HCT116 (cell line): ENCODE data around the gene TCIRG1. TPM values are rescaled to one million over a fixed set of nuclear protein-coding genes. Genes with fewer than 3 reads are reported as not detected.
A peak's percentile ranks its signal among the peaks of the same experiment; 100 is the strongest.

Experiments
- ATAC-seq: fragments of 200-7000 bp; cut with Tn5 transposase; 2 replicates; pipeline ENCODE4 v1.9.1; 2020; ENCODE audit warnings: mild to moderate bottlenecking, moderate library complexity
- BruUV-seq: library from RNA; stranded (reverse); fragments of 400-500 nt; replicated peaks from 2 replicates; lab custom pipeline; 2021; lab: Mats Ljungman, UMichigan
- CTCF ChIA-PET: fragments of 300-600 bp; sonication (Branson Sonifier 250); formaldehyde crosslinking; loops from one replicate; lab custom pipeline; 2021; ENCODE audit warnings: antibody characterized with exemption; lab: Charles Lee
- POLR2A ChIA-PET: fragments of 300-600, 350-600 bp; sonication (Branson Sonifier 250); formaldehyde crosslinking; loops from one replicate; lab custom pipeline; 2021; ENCODE audit warnings: antibody characterized with exemption; lab: Charles Lee
- RAD21 ChIA-PET, 2 experiments: fragments of 300-600 bp; sonication (Branson Sonifier 250); formaldehyde crosslinking; loops; one replicate each; lab custom pipeline; 2023; ENCODE audit warnings: low total read pairs in 2 of 2; ENCODE audit not compliant: uncharacterized antibody in 2 of 2, unreplicated experiment in 2 of 2, low non-redundant PET in 1 of 2; lab: Charles Lee
- DNase-seq: peaks from one replicate; pipeline ENCODE4 v3.0.0-alpha.2; 2010; ENCODE audit warnings: low read depth, low spot score
- H2AFZ ChIP-seq: fragments of 200-600 bp; shearing (Covaris generic), sonication (generic); 2 replicates; pipeline ENCODE4 v1.6.1; 2017; ENCODE audit warnings: low read depth, mixed run types, mixed read lengths, antibody characterized with exemption, low read length; ENCODE audit not compliant: poor library complexity, severe bottlenecking
- H3K27ac ChIP-seq: 2 replicates; pipeline ENCODE4 v1.5.1; 2012; ENCODE audit warnings: low read depth, low read length
- H3K27me3 ChIP-seq: fragments of 200-600 bp; sonication (generic); 2 replicates; pipeline ENCODE4 v1.6.1; 2016; ENCODE audit warnings: mixed run types, low read length, mixed read lengths; ENCODE audit not compliant: insufficient read depth
- H3K36me3 ChIP-seq, 2 experiments: fragments of 200-500 bp in 1 of 2; fragments of 200-600 bp in 1 of 2; sonication (Bioruptor generic) in 1 of 2; sonication (generic) in 1 of 2; 2 replicates each; pipeline versions ENCODE4 v1.5.1 to v1.6.1; 2014 to 2016; ENCODE audit warnings: low read length in 2 of 2, inconsistent platforms in 1 of 2, mixed read lengths in 1 of 2, mixed run types in 1 of 2; ENCODE audit not compliant: insufficient read depth in 2 of 2, control insufficient read depth in 1 of 2
- H3K4me1 ChIP-seq, 2 experiments: fragments of 200-600 bp in 1 of 2; sonication (generic) in 1 of 2; 2 replicates each; pipeline versions ENCODE4 v1.5.1 to v1.6.1; 2012 to 2017; ENCODE audit warnings: low read length in 2 of 2, inconsistent platforms in 1 of 2, mild to moderate bottlenecking in 1 of 2, mixed read lengths in 1 of 2, mixed run types in 1 of 2, moderate library complexity in 1 of 2; ENCODE audit not compliant: insufficient read depth in 2 of 2, control insufficient read depth in 1 of 2
- H3K4me2 ChIP-seq: fragments of 200-600 bp; sonication (generic); 2 replicates; pipeline ENCODE4 v1.6.1; 2017; ENCODE audit warnings: mixed run types, low read length, mixed read lengths
- H3K4me3 ChIP-seq, 2 experiments: fragments of 200-600 bp in 1 of 2; sonication (generic) in 1 of 2; replicated peaks in 1 of 2; 2 replicates each; pipeline ENCODE4 v1.5.1; 2011 to 2016; ENCODE audit warnings: low read length in 2 of 2, control low read depth in 1 of 2, low read depth in 1 of 2, mild to moderate bottlenecking in 1 of 2, mixed read lengths in 1 of 2, mixed run types in 1 of 2
- H3K79me2 ChIP-seq: fragments of 200-600 bp; sonication (generic); 2 replicates; pipeline ENCODE4 v1.6.1; 2017; ENCODE audit warnings: mild to moderate bottlenecking, mixed run types, low read length, moderate library complexity, mixed read lengths; ENCODE audit not compliant: insufficient read depth
- H3K9ac ChIP-seq: fragments of 200-600 bp; sonication (generic); 2 replicates; pipeline ENCODE4 v1.6.1; 2016; ENCODE audit warnings: low read length, mixed read lengths
- H3K9me2 ChIP-seq: fragments of 200-600 bp; sonication (generic), shearing (Covaris generic); 2 replicates; pipeline ENCODE4 v1.6.1; 2017; ENCODE audit warnings: mixed run types, mild to moderate bottlenecking, moderate library complexity; ENCODE audit not compliant: insufficient read depth
- H3K9me3 ChIP-seq, 2 experiments: fragments of 200-500 bp in 1 of 2; fragments of 200-600 bp in 1 of 2; sonication (Bioruptor generic) in 1 of 2; sonication (generic) in 1 of 2; 2 replicates each; pipeline ENCODE4 v1.6.1; 2014 to 2017; ENCODE audit warnings: low read length in 2 of 2, mixed read lengths in 2 of 2, inconsistent platforms in 1 of 2, low read depth in 1 of 2, mild to moderate bottlenecking in 1 of 2, mixed run types in 1 of 2, moderate library complexity in 1 of 2; ENCODE audit not compliant: control insufficient read depth in 1 of 2, insufficient read depth in 1 of 2
- H4K20me1 ChIP-seq: fragments of 200-600 bp; sonication (generic), shearing (Covaris generic); 2 replicates; pipeline ENCODE4 v1.6.1; 2017; ENCODE audit warnings: mixed run types, mild to moderate bottlenecking, moderate library complexity; ENCODE audit not compliant: insufficient read depth
- ATF3 ChIP-seq: IDR thresholded peaks from 2 replicates; pipeline ENCODE4 v1.6.1; 2012
- CEBPB ChIP-seq: IDR thresholded peaks from 2 replicates; pipeline ENCODE4 v1.6.1; 2012; ENCODE audit warnings: low read depth
- CTCF ChIP-seq, 3 experiments: fragments of 200-600 bp in 1 of 3; sonication (generic) in 1 of 3; IDR thresholded peaks in 2 of 3; conservative IDR thresholded peaks in 1 of 3; 2 replicates each; pipeline ENCODE4 v1.5.1; 2012 to 2017; ENCODE audit warnings: low read depth in 2 of 3, low read length in 2 of 3, antibody characterized with exemption in 1 of 3, borderline replicate concordance in 1 of 3, control low read depth in 1 of 3, mild to moderate bottlenecking in 1 of 3, mixed read lengths in 1 of 3, mixed run types in 1 of 3, moderate library complexity in 1 of 3; ENCODE audit not compliant: insufficient read depth in 1 of 3
- EGR1 ChIP-seq: IDR thresholded peaks from 2 replicates; pipeline ENCODE4 v1.6.1; 2012; ENCODE audit warnings: low read depth
- EZH2phosphoT487 ChIP-seq: fragments of 200-600 bp; IDR thresholded peaks from 2 replicates; pipeline ENCODE4 v1.6.1; 2018; ENCODE audit warnings: antibody characterized with exemption, borderline replicate concordance
- JUND ChIP-seq: IDR thresholded peaks from 2 replicates; pipeline ENCODE4 v1.6.1; 2012
- MAX ChIP-seq: IDR thresholded peaks from 2 replicates; pipeline ENCODE4 v1.6.1; 2012
- SIN3A ChIP-seq: IDR thresholded peaks from 2 replicates; pipeline ENCODE4 v1.6.1; 2012; ENCODE audit warnings: low read depth
- SP1 ChIP-seq: IDR thresholded peaks from 2 replicates; pipeline ENCODE4 v1.6.1; 2012; ENCODE audit warnings: low read depth
- YY1 ChIP-seq: IDR thresholded peaks from 2 replicates; pipeline ENCODE4 v1.6.1; 2011; ENCODE audit warnings: low read length, low read depth, moderate library complexity, mild to moderate bottlenecking; ENCODE audit not compliant: insufficient replicate concordance; ENCODE audit errors: extremely low read depth
- ZFX ChIP-seq: fragments of 450-650 bp; IDR thresholded peaks from 2 replicates; pipeline ENCODE4 v1.6.1; 2017
- ZNF274 ChIP-seq: fragments of 200-500 bp; sonication (Bioruptor generic); IDR thresholded peaks from 2 replicates; pipeline ENCODE4 v1.6.1; 2014; ENCODE audit warnings: mild to moderate bottlenecking, low read depth, low read length, inconsistent platforms
- intact Hi-C: fragments of 100-400 bp; cut with micrococcal nuclease; formaldehyde crosslinking; loops from 2 replicates; pipeline ENCODE4 v1.10.0; 2022
- total RNA-seq: library from RNA; stranded (reverse); gene quantifications from one replicate; pipeline ENCODE4 v1.2.1, GENCODE V29; 2021; ENCODE audit not compliant: unreplicated experiment
- TF ChIP-seq, protein P1 (sequence below): IDR thresholded peaks from 2 replicates; pipeline ENCODE4 v1.6.1; 2011; ENCODE audit warnings: mild to moderate bottlenecking, low read length, moderate library complexity; ENCODE audit not compliant: insufficient replicate concordance; ENCODE audit errors: extremely low read depth
- TF ChIP-seq, protein P2 (sequence below): IDR thresholded peaks from 2 replicates; pipeline ENCODE4 v1.6.1; 2012; ENCODE audit warnings: low read depth

TCIRG1 gene
- total RNA-seq, 1 experiment from 2014 or later: 101 TPM

DNA sequence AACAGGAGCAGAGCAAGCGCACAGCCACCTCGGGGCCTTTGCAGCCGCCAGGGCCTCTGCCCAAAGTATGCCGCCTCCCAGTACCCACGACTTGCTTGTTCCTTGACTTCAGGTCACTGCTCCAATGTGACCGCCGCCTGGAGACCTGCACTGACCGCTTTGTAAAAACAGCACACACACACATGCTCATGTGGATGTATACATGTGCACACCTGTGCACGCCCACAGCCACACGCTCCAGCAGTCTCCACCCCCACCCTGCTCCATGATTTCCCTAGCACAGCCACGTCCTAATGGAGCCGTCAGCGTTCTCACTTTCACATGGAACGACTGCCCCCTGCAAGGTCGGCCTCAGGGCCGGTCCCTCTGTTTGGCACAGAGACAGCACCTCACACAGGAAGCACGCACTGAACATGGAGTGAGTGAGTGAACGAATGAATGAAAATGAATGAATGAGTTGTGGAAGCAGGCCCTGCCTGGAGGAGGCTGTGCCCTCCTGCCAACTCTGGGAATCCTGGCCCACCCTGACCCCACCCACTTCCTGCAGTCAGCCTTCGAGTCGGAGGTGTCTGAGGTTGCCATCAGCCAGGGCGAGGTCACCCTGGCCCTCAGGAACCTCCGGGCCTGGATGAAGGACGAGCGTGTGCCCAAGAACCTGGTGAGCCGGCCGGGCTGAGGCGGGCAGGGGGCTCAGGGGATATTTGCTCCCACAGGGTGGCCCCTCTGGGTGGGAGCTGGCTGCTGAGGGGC, 20.7 kb upstream of the TCIRG1 start:
- no peaks in the 10 kb centered on the region for H3K9me3 ChIP-seq
- BruUV-seq: no TSS peak
- peak overlapping the region; percentile 52; the same call in 1 of the 2 replicates for H3K27ac ChIP-seq
- peak overlapping the region; percentile 70 for H3K4me2 ChIP-seq
- H3K27me3 ChIP-seq: no peaks in the 10 kb centered on the region
- no peaks in the 10 kb centered on the region for H3K9me2 ChIP-seq
- RAD21 ChIA-PET: no interaction called here
- peaks cover 61 to 74% of the 10 kb centered on the region in 2 experiments for H3K4me1 ChIP-seq
- H3K79me2 ChIP-seq: peaks cover 3% of the 10 kb centered on the region; the same call in 1 of the 2 replicates
- H3K4me3 ChIP-seq: no peak overlapping the region
- ATAC-seq (no peak), DNase-seq (no peak)
- intact Hi-C loops: no loop called here
- no peaks in the 10 kb centered on the region for H4K20me1 ChIP-seq
- no peak overlapping the region for H2AFZ ChIP-seq
- no peak overlapping the region for H3K9ac ChIP-seq
- POLR2A ChIA-PET: no interaction called here
- no peaks in the 10 kb centered on the region for H3K36me3 ChIP-seq
- CTCF ChIA-PET: no interaction called here
- TF ChIP-seq EGR1 (no peak), ZNF274 (no peak), YY1 (no peak), EZH2phosphoT487 (no peak), MAX (no peak), CEBPB (no peak), ATF3 (no peak), JUND (no peak), SP1 (no peak), ZFX (no peak), CTCF (IDR thresholded peaks at IDR 0.05 in 2 of 3, conservative IDR thresholded peaks at IDR 0.05 in 1 of 3; ENCODE audit: borderline replicate concordance in 1 of 3, insufficient read depth in 1 of 3, low read depth in 2 of 3, low read length in 2 of 3) (no peak), SIN3A (no peak)
- TF ChIP-seq, protein P1, sequence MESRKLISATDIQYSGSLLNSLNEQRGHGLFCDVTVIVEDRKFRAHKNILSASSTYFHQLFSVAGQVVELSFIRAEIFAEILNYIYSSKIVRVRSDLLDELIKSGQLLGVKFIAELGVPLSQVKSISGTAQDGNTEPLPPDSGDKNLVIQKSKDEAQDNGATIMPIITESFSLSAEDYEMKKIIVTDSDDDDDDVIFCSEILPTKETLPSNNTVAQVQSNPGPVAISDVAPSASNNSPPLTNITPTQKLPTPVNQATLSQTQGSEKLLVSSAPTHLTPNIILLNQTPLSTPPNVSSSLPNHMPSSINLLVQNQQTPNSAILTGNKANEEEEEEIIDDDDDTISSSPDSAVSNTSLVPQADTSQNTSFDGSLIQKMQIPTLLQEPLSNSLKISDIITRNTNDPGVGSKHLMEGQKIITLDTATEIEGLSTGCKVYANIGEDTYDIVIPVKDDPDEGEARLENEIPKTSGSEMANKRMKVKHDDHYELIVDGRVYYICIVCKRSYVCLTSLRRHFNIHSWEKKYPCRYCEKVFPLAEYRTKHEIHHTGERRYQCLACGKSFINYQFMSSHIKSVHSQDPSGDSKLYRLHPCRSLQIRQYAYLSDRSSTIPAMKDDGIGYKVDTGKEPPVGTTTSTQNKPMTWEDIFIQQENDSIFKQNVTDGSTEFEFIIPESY: no peak
- TF ChIP-seq, protein P2, sequence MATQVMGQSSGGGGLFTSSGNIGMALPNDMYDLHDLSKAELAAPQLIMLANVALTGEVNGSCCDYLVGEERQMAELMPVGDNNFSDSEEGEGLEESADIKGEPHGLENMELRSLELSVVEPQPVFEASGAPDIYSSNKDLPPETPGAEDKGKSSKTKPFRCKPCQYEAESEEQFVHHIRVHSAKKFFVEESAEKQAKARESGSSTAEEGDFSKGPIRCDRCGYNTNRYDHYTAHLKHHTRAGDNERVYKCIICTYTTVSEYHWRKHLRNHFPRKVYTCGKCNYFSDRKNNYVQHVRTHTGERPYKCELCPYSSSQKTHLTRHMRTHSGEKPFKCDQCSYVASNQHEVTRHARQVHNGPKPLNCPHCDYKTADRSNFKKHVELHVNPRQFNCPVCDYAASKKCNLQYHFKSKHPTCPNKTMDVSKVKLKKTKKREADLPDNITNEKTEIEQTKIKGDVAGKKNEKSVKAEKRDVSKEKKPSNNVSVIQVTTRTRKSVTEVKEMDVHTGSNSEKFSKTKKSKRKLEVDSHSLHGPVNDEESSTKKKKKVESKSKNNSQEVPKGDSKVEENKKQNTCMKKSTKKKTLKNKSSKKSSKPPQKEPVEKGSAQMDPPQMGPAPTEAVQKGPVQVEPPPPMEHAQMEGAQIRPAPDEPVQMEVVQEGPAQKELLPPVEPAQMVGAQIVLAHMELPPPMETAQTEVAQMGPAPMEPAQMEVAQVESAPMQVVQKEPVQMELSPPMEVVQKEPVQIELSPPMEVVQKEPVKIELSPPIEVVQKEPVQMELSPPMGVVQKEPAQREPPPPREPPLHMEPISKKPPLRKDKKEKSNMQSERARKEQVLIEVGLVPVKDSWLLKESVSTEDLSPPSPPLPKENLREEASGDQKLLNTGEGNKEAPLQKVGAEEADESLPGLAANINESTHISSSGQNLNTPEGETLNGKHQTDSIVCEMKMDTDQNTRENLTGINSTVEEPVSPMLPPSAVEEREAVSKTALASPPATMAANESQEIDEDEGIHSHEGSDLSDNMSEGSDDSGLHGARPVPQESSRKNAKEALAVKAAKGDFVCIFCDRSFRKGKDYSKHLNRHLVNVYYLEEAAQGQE: no peak
